AG04449 (cell line): Measurements from ENCODE around the gene MIA3.

Experiments
- CTCF ChIA-PET: fragments of 350-600 bp; formaldehyde crosslinking; extraction: SDS; loops from one replicate; lab custom pipeline; 2021; ENCODE audit warnings: antibody characterized with exemption; lab: Yijun Ruan, JAX
- POLR2A ChIA-PET: fragments of 400-600, 350-600 bp; formaldehyde crosslinking; extraction: SDS; loops from one replicate; lab custom pipeline; 2020; ENCODE audit warnings: antibody characterized with exemption, inconsistent platforms; lab: Yijun Ruan, JAX
- DNase-seq: peaks from one replicate; pipeline ENCODE4 v3.0.0-alpha.2; 2010; ENCODE audit warnings: low read depth, low spot score
- H3K4me3 ChIP-seq: 2 replicates; pipeline ENCODE4 v1.5.1; 2011; ENCODE audit warnings: low read depth, mild to moderate bottlenecking, control low read depth, low read length
- CTCF ChIP-seq: IDR thresholded peaks from one replicate; pipeline ENCODE4 v1.5.1; 2011; ENCODE audit warnings: mild to moderate bottlenecking, moderate library complexity, low read length, control low read depth, inconsistent platforms; ENCODE audit not compliant: insufficient read depth; ENCODE audit errors: missing control alignments

Gene MIA3

GRCh38 chr1:222583079-222583478 is 34.8 kb upstream of the MIA3 start:
- POLR2A ChIA-PET, result no interaction called here
- TF ChIP-seq CTCF, result no peak
- CTCF ChIA-PET, result no interaction called here

GRCh38 chr1:222586842-222587241 is 31.1 kb upstream of the MIA3 start:
- ChIA-PET CTCF (no interaction called here), POLR2A (no interaction called here)
- no peak for TF ChIP-seq CTCF
- H3K4me3 ChIP-seq, result no peak overlapping the region
- DNase-seq, result no peak

More at GRCh38 chr1:222583079-222583478, 34.8 kb upstream of the MIA3 start:
- H3K4me3 ChIP-seq, result no peak overlapping the region
- no peak for DNase-seq

DNA sequence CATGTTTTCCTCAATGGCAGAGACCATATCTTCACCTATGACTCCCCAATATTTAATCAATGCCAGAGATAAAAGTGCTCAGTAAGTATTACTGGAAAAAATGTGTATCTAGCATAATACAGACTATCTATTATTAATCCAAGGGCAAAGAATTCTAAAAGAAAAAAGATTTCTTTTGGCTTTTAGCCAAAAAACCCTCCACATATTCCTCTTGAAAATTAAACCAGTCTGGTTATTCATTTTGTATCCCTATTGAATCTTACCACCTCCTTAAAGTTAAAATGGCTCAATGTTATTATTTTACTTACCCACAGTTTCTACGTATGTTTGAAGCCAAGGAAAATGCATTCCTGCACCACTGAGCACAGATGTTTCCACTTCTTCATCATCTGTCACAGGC is 29.8 kb upstream of the MIA3 start:
- no peak for TF ChIP-seq CTCF
- CTCF ChIA-PET, result no interaction called here
- DNase-seq, result no peak
- H3K4me3 ChIP-seq, result no peak overlapping the region
- POLR2A ChIA-PET, result no interaction called here

GRCh38 chr1:222589462-222590302 is 28.2 kb upstream of the MIA3 start, which contains the start of gene TAF1A:
Gene TAF1A (minus strand): TSS chr1:222589933.
- POLR2A ChIA-PET, result interaction anchor here (0.5 to 0.8 kb wide), 2 partner anchors 30 to 42 kb away, joined by 3 read pairs; no protein-coding TSS in a partner anchor
- peak; percentile 7 for DNase-seq
- H3K4me3 ChIP-seq, result peak within 1 kb of the TSS; percentile 72
- TF ChIP-seq CTCF, result no peak
- CTCF ChIA-PET, result interaction anchor here (0.8 to 3.8 kb wide), 7 partner anchors 8 to 500 kb away, joined by 3 to 14 read pairs (median 3); no protein-coding TSS in a partner anchor

DNA sequence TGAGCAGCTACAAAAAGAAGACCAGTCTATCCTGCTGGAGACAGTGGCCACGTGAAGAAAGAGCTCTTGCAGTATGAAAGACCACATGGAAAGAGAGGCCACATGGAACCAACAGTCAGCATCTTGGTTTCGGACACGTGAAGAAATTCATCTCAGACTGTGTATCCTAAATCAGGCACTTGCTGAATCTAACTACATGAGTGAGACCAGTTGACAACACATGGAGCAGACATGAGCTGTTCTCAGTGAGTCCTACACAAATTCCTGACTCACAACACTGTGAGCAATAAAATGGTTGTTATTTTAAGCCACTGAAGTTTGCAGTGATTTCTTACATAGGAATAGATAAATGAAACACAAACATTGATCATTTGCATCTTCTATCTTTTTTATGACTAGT is 25.7 kb upstream of the MIA3 start:
- H3K4me3 ChIP-seq, result no peak overlapping the region
- POLR2A ChIA-PET, result no interaction called here
- CTCF ChIA-PET, result interaction anchor here (0.9 to 3.8 kb wide), 3 partner anchors 11 to 42 kb away, joined by 3 to 14 read pairs (median 3); no protein-coding TSS in a partner anchor
- TF ChIP-seq CTCF, result no peak
- peak; percentile 12 for DNase-seq

- ChIA-PET POLR2A (no interaction called here), CTCF (no interaction called here)
- H3K4me3 ChIP-seq, result no peak overlapping the region
- no peak for TF ChIP-seq CTCF
- no peak for DNase-seq
These were observed 23.1 kb upstream of the MIA3 start for GRCh38 chr1:222594789-222595188.
